ENCODE measurements around the gene C2.

GRCh38 chr6:31896493-31896855 lies 31.0 kb upstream of the C2 start:
- TF ChIP-seq CTCF (IDR thresholded peaks at IDR 0.05) = no peak
- no peak for TF ChIP-seq POLR2A (IDR thresholded peaks at IDR 0.05)
